ENCODE results near the gene SLC5A2.

- TF ChIP-seq YY1 (IDR thresholded peaks at IDR 0.05; ENCODE audit: insufficient read depth, insufficient read length) = no peak
- no peak for TF ChIP-seq SUZ12 (IDR thresholded peaks at IDR 0.05; ENCODE audit: extremely low read depth, insufficient read depth, insufficient read length)
- TF ChIP-seq ZNF274 (IDR thresholded peaks at IDR 0.05; ENCODE audit: low read depth, low read length) = no peak
Measured at GRCh38 chr16:31532896-31533295, 50.0 kb downstream of the SLC5A2 start.
